DMS153 treated with DMSO at 0.1 percent for 48 hours (cell line): Measurements from ENCODE around the gene TACC2.

Experiments used
- DNase-seq: peaks from one replicate; lab custom pipeline; 2025; ENCODE audit not compliant: unreplicated experiment; lab: John Stamatoyannopoulos, UW

The TACC2 gene

DNA sequence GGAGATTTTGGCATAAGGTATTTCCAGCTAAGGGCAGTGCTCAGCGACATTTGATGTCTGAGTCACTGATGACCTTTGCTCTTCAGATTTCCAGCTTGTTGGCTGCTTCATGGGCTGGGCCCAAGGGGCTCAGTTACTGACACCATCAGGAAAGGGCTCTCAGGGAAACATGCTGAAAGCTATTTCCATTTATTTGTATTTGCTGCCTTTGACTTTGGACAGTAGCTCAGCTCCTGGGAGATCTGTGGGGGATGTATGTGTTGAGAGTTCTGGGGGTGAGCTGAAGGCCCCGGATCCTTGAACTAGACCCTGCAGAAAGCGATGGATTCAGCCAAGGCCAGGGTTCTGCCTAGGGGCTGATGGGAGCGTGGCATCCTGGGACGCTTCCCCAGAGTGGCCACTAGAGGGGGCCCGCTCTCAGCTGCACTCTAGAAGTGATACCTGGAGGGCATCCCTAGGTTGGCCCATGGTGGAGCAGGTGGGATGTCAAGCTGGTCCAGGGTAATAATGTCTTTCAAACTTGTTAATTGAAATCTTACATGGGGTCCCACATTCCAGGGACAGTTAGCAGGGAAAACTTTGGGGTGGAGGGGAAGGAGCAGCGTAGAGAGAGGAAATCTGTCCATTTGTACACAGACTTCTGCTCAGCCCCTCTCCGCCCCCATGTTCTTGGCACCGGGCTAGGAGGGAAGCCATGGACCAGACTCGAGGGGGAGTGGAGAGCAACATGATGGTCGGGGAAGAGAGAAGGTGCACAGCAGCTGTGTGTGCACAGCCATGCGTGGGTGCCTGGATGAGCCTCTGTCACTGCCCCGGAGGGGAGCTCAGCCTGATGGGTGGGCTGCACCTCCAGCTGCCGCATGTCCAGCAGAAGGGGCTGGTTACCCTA lies 279.1 kb downstream of the TACC2 start:
- DNase-seq = peak; percentile 12

DNA sequence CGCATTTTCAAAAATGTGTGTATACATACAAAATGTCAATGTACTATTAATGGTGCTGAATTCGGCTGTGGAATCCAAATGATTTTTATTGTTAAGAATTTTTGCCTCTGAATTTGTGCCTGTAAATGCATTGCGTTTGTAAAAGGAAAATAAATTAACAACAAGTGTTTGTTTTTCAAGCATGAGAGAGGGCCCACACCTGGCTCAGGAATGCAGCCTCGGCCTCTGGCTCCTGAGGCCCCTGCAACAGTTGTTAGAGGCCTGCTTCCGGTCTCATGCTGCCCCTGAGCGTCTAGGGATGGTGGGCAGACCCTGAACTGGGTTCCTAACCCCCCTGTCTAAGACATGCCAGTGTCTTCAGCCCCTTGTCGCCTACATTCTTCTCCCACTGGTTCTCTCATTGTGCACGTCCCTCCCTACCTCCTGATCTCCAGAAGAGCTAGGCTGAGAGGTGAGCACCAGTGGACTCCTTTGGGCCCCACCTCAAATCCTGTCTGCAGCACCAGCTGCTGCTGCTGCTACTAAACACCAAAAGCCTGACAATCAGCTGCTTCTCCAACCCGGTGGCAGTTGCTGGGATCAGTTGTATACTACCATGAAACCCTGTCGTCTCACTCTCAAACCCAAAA lies 280.2 kb downstream of the TACC2 start:
- DNase-seq = no peak

DNA sequence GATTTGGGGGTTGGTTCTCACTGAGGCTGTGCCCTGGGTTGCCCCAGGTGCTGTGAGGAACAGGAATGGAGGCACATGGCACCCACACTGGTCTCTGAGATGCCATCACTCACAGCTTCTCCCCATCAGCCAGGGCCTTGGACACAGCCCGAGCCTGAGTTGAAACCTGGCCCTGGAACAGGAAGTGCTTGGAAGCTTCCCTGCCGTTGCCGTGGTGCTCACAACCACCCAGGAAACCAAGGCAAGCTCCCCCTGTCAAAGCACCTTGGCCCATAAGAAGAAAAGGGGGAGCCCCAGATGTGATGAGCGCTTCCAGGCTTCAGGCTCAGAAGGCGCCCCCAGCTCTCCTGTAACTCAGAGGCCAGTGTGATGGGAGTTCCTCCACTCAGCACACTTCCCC lies 282.1 kb downstream of the TACC2 start, which contains the start of gene BTBD16:
Gene BTBD16 (plus strand): TSS at position 221 of the 400 bp plus-strand sequence. CDS start 3,786 bp downstream, outside the sequence.
- no peak for DNase-seq

DNA sequence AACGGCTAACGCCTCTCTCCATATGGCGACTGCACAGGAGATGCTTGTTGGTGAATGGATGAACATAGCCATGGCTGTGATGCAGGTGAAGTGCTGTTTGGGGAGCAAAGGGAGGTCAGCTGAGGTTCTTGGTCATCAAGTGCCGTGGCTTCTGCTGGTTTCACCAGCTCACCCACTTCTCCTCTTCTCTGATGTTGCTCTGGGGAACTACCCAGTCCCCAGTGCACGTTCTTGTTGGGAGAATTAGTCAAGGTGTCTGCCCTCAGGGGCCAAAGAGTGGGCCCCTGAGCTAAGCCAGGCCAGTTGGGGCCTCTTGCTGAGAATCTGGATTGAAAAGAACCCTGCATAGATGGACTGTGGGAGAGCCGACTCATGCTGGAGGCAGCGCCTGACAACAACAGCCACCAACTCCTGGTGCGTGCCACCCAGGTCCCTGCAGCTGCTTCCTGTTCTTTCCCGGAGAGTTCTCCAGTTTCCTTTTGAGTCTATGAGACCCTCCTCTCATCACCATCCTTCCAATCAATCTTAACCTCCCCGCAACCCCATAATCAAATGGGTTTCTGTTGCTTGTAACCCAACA lies 285.1 kb downstream of the TACC2 start:
- DNase-seq = no peak

DNA sequence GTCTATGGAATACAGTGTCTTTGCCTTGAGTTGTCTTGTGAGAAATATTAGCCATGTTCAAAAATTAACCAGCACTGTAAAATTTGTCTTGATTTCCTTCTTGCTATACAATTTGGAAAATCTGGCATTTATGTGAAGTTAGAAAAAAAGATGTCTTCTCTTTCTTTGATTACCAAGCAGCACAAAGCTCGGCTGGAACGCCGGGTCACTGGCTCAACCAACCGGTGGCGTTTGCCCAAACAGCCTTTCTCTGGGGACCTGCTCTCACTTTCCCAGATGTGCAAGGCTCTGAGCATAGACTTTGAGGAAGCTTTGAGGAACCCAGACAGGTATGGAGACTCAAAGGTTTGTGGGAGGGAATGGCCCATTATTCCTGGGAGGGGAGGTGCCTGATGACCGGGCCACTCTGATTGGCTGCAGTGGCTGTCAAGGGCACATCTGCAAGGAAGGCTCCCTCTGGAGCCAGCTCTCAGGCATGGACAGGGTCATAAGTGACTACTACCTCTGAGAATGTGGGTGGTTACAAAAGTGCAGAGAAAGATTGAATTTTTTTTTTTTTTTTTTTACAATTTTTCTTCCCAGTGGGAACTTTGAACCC lies 287.7 kb downstream of the TACC2 start:
- no peak for DNase-seq

DNA sequence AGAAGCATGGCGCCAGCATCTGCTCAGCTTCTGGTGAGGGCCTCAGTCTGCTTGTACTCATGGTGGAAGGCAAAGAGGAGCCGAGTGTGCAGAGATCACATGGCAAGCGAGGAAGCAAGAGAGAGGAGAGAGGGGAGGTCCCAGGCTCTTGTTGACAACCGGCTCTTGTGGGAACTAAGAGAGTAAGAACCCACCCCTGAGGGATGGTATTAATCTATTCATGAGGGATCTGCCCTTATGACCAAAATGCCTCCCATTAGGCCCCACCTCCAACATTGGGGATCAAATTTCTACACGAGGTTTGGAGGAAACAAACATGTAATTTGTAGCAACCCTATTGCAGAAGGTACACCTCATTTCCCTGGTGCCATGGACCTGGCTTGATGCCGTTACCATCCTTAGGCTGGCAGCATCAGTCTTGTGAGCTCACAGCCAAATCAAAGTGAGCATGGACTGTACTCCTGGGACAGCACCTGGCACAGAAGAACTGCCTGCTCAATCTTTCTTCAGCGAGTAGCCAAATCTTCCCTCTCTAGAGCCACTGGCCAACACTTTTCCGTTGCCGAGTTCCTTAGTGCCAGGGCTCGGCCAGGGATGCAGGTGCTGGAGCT lies 288.7 kb downstream of the TACC2 start:
- no peak for DNase-seq

DNA sequence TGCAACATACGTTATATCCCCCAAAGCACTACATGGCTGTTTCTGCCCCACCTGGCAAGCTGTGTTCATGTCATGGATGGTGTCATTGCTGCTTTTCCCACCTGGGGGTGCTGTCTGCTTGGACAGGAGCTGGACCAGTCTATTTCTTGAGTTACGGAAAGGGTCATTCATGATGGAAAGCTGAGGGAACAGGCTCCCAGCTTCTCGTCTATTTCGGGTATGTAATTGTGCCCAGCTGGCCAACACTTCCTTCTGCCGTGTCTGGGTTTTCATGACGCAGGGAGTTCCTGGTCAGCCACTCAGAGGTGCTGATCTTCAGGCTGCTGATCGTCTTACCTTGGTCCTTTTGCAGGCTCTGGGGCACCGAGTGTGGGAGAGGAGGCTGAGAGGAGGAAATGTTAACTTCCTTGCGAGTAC lies 290.8 kb downstream of the TACC2 start:
- no peak for DNase-seq

DNA sequence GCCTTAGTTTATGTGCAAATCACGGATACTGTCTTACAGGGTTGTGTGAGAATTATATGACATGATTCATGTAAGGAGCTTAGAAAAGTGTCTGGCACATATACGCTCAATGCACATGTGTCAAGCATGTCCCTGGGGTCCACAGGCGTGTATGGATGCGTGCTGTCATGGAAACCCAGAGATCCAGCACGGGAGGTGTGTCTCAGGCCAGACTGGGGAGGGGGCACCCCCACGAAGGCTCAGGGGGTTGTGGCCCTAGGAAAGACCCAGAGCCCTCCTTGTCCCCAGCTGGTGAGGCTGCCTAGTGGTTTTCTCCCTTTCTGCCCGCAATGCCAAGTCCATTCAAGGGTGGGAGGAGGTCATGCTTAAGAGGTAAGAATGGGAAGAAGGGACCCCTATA lies 291.2 kb downstream of the TACC2 start:
- no peak for DNase-seq

DNA sequence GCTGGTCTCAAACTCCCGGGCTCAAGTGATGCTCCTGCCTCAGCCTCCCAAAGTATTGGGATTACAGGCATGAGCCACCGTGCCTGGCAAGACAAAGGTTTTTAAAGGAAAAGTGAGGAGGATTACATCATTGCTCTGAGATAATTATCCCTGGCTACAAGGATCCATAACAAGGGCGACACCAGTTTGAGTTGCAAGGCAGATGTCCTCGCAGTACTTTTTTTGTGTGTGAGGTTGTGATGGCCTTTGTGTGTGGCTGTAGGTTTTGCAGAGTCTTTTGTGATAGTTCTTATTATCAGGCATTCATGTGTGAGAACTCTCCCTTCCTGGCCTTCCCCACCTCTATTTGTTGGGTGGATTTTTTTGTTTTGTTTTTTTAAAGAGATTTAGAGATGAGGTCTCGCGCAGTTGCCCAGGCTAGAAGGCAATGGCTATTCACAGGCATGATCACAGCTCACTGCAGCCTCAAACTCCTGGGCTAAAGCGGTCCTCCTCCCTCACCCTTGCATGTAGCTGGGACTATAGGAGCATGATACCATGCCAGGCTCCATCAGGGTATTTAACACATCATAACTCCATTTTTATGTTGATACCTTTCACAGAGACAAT lies 292.2 kb downstream of the TACC2 start:
- DNase-seq = no peak

DNA sequence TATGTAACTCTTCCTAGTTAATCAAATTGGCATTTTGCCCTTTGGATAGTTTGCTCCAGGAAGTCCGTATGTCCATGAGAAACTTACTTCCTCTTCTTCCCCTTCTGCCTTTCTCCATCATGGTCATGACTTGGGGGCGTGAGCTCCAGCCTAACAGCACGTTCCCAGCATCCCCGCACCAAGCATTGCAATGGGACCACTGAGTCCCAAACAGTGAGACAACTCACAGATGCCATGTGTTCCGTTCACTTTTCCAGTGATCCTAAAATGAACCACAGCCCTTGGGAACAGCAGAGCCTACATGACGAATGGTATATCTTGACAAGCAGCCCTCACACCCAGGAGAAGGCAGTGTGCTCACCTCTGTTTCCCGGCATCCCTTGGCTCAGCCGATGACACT lies 292.8 kb downstream of the TACC2 start:
- DNase-seq = no peak

DNA sequence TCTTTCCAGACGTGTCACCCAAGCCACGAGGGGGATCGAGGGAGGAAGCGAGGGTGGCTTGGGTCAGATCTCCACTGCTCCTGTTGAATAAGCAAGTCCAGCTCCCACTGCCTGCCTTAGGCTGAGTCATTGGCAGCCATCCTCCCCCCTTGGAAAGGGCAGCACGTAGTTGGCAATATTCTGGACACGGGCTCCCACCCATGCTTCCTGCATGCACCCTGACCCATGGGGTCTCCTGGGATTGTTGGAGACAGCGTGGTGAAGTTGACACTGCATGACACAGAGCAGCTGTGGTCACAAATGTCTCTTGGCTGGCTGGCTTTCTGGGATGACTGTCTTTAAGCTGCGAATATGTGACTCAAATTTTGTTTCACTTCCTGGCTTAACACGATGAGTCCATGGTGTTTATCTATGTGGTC lies 293.3 kb downstream of the TACC2 start:
- DNase-seq = no peak

DNA sequence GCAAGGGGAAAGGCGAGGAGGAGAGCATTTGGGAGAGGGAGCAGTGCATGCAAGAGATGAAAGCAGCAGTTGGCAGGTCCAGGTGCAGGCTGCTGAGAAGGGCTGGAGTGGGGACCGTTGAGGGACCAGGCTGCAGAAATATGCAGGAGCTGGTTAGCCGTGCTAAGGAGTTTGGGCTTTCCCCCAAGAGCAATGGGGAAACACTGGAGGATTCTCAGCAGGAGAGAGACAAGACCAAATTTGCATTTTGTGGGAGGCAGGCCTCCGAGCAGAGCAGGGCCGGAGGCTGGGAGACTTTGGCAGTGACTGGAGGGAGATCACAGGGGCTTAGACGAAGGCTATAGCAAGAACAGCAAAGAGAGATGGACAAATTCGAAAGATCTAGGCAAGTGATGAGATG lies 293.9 kb downstream of the TACC2 start:
- DNase-seq = no peak

DNA sequence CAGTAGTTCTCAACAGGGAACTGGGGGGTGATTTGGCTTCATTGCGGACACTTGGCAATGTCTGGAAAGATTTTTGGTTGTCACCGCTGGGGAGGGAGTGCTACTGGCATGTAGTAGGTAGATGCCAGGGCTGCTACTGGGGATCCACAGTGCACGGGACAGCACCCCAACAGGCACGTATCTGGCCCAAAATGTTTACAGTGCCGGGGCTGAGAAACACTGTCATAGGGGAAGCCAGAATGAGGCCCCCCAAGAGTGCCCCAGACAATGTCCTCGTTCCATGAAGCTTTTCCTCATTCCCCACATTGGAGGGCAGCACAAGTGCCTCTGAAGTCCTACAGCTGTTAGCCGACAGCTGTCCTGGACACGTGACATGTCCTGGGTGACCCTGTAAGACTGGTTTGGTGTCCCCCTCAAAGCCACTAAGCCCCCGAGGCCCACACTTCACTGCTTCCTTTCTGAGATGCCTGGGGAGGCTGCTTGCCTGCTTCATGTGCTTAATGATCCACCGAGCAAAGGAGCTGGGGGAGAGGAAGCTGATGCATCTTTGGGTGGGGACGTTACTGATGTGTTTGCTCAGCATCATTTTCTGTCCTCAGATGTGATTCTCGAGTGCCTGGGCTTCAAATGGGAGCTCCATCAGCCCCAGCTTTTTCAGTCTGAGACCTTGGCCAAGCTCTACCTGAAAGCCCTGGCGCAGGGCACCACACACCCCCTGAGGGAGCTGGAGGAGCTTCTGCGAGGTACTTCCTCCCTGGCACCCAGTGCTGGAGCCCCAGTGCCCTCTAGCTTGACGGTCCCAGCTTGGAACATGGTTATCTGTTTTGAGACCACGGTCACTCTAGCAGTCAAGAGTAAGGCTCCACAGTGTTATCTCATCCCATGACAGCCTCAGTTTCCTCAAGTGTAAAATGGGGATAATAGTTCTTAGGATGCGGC lies 296.8 kb downstream of the TACC2 start:
- no peak for DNase-seq

DNA sequence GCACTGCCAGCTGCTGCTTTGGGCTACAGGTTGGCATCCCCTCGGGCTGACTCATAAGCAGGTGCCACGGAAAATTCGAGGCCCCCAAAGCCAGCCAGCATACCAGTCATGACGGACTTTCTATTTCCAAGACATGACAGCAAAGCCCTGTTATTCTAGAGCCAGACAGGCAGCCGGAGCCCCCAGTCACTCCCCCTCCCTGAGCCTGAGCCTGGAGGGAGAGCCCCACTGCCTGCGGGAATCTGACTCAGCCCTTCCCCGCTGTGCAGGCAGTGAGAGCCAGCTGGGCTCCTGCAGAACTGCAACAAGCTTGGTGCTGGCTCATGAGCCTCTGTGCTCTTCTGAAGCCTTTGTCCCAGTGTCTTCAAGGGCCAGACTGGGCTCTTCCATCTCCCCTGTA lies 297.9 kb downstream of the TACC2 start:
- no peak for DNase-seq

DNA sequence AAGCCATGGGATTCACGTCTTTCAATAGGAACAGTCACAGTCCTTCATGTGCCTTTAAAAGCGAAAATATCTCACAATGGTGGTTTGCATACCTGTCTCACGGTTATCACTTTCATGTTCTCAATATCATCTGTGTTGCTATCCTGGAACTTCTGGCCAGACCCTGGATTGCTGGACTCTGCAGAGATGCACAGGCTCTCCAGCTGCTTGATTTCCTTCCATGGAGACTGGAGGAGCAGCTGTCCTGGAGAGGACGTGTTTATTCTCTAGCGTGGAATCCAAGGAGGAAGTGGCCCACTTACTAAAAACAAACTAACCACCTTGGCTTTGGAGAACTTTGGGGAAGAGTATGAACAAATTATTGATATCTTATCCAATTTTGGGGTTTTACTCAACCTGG lies 298.6 kb downstream of the TACC2 start:
- no peak for DNase-seq

DNA sequence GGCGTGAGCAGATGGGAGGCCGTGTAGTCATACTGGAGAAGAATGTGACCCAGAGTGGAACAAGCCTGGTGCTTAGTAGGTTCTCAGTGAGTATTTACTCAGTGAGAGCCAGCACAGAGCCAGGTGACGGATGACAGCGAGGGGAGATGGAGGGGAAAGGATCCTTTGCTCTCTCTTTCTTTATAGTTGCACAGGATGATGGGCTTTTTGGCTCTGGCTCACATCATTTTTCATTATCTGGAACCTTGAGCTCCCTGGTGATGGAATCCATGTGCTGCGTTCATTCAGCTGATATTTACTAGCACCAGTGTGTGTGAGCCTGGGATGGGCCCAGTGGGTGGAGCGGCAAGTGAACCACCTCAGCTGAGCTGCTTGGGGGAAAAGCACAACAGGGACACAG lies 299.3 kb downstream of the TACC2 start:
- DNase-seq = no peak

DNA sequence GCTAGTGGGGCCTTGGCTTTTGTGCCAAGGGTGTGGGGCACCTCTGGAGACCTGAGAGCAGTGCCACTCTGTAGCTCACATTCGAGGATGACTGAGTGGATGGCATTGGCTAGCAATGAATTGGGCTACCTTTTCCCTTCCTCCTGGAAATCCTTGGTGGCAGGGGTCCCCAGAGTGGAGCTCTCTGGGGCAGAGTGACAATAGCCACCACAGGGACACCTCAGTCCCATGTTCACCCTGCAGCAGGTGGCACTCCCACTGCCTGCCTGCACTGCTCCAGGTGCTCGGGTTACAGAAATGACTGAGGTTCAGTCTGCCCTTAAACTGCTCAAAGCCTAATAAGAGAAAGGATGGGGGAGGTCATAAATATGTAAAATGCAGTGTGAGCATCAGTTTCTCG lies 300.0 kb downstream of the TACC2 start:
- no peak for DNase-seq

DNA sequence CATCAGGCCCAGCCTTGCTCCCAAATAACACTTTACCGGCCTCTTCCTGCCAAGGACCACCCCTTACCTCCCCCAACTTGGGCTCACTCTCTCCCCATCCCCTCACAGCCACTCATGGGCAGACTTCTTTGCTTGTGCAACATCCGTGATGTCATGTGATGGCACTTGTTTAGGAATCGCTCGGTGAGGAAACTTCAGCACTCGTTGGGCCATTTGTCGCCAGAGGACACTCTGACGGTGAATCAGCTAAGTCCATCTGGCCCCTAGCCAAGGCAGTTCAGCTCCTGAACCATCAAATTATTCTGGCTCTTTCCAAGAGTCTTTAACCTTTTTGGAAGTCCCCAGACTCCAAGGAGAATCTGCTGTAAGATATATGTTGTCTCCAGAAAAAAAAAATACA lies 301.4 kb downstream of the TACC2 start:
- DNase-seq = no peak

DNA sequence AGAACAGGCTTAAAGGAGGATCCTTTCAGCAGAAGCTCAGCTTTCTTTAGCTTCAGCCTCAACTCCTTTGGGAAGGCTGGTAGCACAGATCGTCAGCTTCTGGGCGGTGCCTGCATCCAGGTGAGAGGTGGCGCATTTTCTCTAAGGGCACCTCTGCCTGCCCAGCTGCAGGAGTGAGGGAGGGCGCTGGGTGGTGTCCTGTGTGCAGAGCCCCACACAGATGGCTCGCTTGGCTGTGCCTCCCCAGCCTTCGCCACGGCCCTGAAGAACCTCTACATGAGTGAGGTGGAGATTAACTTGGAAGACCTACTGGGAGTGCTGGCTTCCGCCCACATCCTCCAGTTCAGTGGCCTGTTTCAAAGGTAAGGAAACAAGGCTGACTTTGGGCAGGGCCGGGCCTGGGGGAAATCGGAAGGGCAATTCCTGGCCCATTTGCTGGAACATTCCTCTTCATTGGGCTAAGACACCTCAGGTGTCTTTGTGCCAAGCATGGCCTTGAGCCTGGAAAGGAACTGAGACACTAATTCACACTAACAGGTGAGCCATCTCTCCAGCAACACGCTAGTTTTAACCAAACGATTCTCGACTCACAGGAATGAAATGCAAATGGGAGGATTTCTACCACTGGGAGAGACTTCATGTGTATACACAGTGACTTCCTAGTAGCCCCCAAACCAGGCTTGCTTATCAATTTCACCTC lies 302.0 kb downstream of the TACC2 start:
- DNase-seq = no peak
